Renal cortex interstitium (tissue), 11 donors: Measurements from ENCODE around the gene RIC1. TPM values are rescaled to one million over a fixed set of nuclear protein-coding genes. Genes with fewer than 3 reads are reported as not detected.
A peak's percentile ranks its signal among the peaks of the same experiment; 100 is the strongest.
"Not testable (repeated sequence)": the region's sequence is repeated elsewhere in the genome, so short reads cannot be mapped to it uniquely, and the experiment has no call there.

Source experiments
- DNase-seq, 11 donors: peaks; one replicate each; pipeline ENCODE4 v3.0.0-alpha.2; 2013; ENCODE audit warnings: low read depth in 9 of 11, low spot score in 4 of 11; ENCODE audit errors: extremely low read depth in 1 of 11
- polyA plus RNA-seq, 3 donors: library from polyadenylated mRNA; unstranded; fragments of 120-200 nt; gene quantifications; one replicate each; pipeline ENCODE4 v1.2.1, GENCODE V29; 2013; ENCODE audit not compliant: insufficient read length in 3 of 3

RIC1 gene
- polyA plus RNA-seq, 3 donors = 28.5 to 34.6 (median 29.9) TPM

- DNase-seq = no peak
These were observed 70.1 kb downstream of the RIC1 start for GRCh38 chr9:5698810-5699556.

DNA sequence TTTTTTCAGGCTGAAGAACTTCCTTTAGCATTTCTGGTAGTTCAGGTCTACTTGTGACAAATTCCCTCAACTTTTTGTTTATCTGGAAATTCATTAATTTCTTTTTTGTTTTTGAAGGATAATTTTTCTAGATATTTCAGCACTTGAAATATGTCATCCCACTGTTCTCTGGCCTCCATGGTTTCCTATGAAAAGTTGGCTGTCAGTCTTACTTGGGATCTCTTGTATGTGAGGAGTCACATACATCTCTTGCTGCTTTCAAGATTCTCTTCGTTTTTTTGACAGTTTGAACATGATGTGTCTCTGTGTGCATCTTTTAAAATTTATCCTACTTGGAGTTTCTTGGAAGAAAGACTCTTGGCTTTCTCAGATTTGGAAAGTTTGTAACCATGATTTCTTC, 79.5 kb downstream of the RIC1 start:
- DNase-seq = no peak

- DNase-seq = peak in 1 of 11 donors; percentile 35
These were observed 83.9 kb downstream of the RIC1 start for GRCh38 chr9:5712651-5713390.

GRCh38 chr9:5714501-5715401, 85.8 kb downstream of the RIC1 start:
- peak in 5 of 11 donors; percentile 15 to 33 (median 17) for DNase-seq

DNA sequence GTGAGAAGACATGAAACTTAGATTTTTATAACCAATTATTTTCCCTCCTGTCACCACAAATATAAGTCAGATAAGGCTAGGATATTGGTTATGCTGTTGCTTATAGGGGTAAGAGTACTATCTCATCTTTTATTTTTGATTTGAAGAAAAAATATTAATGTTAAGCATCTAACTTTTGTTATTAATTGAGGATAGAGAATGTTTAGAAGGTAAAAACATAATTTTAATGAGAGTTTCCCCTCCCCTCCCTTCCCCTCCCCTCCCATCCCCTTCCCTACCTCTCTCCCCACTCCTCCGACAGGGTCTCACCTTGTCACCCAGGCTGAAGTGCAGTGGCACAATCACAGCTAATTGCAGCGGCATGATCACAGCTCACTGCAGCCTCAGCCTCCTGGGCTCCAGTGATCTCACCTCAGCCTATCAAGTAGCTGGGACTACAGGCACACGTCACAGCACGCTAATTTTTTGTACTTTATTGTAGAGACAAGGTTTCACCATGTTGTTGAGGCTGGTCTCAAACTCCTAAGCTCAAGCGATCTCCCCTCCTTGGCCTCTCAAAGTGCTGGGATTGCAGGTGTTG, 86.7 kb downstream of the RIC1 start:
- DNase-seq = no peak

DNA sequence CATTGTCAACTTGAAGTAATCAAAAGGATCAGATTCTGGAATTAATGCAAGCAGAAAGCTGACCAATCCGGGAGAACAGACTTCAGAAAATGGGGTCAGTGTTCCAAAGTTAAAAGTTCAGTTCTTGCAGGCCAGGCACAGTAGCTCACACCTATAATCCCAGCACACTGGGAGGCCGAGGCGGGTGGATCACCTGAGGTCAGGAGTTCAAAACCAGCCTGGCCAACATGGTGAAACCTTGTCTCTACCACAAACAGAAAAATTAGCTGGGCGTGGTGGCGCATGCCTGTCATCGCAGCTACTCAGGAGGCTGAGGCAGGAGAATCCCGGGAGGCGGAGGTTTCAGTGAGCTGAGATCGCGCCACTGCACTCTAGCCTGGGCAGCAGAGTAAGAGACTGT, 88.5 kb downstream of the RIC1 start:
- not testable (repeated sequence) for DNase-seq

- DNase-seq = no peak
These were observed 89.6 kb downstream of the RIC1 start for GRCh38 chr9:5718296-5719032.

DNA sequence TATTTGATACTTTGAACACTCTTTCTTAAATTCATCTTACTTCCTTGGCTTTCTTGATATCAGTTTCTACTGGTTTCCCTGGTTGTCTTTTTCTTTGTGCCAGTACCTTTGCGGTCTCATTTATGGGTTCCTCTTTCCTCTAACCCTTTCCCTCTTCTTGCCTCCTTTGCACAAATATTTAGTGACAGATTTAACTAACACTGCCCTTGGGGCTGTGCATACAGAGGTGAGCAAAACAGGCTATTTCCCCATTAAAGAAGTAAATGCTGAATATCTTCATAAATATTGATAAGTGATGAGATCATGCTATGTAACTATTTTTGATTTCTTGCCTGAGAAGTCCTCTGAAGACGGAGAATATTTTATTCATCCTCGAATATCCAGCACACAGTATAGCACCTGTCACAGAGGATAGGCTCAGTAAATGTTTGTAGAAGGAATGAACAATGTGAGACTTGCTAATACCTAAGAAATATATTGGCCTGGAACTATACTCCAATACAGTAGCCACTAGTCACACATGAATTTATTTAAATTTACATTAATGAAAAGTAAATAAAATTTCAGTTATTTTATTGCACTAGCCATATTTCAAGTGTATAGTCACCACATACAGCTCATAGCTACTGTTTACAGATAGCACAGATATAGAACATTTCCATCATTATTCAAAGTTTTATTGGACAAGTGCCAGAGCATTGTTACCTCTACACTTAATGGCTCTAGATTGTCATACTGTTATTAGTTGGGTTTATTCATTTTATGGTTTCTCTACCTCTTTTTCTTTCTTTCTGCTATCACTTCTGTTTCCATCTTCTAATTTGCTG, 90.4 kb downstream of the RIC1 start:
- no peak for DNase-seq

DNA sequence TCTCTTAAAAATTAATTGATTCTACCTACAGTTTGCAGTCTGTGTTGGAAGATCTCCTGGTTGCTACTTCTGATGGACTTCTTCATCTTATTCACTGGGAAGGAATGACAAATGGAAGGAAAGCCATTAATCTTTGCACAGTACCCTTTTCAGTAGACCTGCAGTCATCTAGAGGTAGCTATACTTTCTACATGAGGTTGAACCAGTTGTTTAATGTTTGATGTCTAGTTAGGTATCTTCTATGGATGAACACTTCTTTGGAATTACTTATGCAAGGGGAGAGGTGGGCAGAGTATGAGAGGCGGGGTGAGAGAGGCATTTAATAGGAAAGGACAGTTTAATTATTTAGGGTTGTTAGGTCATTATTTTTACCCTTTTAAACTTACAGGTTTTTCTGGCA, 91.2 kb downstream of the RIC1 start:
- no peak for DNase-seq

DNA sequence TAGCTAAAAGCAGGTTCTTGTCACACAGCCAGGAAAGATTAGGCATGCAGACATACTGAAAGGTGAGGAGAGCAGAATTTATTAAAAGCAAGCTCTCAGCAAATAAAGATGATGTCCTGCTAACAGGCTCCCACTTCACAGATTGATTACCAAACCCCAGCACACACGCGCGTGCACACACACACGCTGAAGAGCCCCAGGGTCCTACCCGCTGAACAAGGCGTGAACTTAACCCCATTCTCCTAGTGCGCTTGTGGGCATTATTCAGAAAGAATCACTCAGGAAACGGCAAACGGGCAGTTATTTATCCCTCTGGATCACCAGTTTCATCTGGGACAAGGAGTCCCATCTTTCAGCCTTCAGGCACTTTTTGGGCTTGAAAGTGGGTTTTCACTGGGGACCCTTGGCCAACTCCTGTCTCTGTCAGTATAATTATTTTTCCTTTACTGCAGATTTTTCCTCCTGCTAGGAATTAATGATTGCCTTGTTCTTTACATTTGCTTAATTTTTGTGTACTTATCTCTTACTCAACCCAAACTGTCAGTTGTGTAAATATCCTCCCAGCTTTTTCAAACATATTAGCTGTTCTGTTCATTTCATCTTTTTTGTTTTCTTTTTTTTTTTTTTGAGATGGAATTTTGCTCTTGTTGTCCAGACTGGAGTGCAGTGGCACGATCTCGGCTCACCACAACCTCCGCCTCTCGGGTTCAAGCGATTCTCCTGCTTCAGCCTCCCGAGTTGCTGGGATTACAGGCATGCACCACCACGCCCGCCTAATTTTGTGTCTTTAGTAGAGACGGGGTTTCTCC, 92.6 kb downstream of the RIC1 start:
- no peak for DNase-seq

DNA sequence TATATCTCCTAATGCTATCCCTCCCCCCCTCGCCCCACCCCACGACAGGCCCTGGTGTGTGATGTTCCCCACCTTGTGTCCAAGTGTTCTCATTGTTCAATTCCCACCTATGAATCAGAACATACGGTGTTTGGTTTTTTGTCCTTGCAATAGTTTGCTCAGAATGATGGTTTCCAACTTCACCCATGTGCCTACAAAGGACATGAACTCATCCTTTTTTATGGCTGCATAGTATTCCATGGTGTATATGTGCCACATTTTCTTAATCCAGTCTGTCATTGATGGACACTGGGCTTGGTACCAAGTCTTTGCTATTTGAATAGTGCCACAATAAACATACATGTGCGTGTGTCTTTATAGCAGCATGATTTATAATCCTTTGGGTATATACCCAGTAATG, 93.8 kb downstream of the RIC1 start:
- DNase-seq = not testable (repeated sequence)

GRCh38 chr9:5735072-5735471, 106.2 kb downstream of the RIC1 start:
- DNase-seq = no peak

GRCh38 chr9:5736563-5737346, 107.8 kb downstream of the RIC1 start:
- DNase-seq = no peak

GRCh38 chr9:5743109-5743508, 114.2 kb downstream of the RIC1 start:
- DNase-seq = no peak

DNA sequence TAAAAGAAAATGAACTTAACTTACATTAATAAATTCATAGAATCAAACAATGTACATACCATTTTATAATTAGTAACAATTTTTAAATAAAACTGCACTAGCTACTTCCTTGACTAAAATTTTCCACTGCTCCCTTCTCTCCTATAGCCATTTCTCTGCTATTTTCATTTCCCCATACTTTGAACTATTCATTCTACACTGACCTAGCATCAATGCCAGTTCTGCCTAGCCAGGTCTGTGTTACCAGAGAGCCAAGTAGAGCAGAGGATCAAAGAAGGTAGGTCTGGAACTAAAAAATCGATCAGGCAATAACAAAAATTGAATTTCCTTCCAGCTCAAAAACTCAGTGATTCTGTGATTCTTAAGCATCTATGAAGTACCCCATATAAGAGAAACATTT, 119.5 kb downstream of the RIC1 start:
- no peak for DNase-seq

DNA sequence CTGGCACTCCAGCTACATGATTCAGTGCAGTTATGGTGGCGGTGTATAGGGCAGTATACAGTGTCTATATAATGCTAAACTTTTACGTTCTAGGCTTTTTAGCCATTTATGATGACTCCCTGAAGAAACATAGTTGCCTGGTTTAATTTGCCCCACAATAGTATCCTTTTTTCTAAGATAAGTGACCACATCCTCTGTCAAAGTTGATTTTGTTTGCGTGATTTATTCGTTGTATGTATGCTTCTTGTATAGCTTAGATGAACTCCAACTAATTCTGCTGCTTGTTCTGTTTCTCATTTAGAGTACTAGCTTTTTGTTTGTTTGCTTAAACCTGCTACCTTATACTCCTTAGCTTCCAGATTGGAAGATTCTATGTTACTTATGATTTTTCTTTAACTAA, 120.4 kb downstream of the RIC1 start:
- no peak for DNase-seq
